ENCODE results near the gene SPRING1.

GRCh38 chr12:116701432-116701831 lies 36.4 kb downstream of the SPRING1 start:
- TF ChIP-seq CTCF (IDR thresholded peaks at IDR 0.05; ENCODE audit: low read depth, low read length) (no peak), EZH2phosphoT487 (IDR thresholded peaks at IDR 0.05; ENCODE audit: low read depth) (no peak)
